ENCODE measurements around the gene MAD2L1BP.

The MAD2L1BP gene

DNA sequence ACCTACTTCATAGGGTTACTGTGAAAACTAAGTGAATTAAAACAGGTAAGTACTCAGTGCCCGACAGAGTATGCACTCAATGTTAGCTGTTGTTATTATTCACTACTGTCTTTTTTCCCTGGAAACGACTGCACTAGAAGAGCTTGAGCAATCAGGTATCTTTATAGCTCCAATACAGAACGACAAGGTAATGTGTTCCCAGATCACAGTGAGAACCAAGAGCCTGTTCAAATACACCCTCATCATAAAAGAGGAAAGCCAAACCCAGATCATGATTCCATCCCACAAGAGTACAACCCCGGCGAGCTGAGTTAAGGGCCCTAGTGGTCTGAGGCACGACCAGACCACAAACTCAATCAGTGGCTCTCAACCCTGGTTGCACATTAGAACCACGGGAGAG, 42.1 kb downstream of the MAD2L1BP start:
- Histone ChIP-seq H3K4me1 (ENCODE audit: control insufficient read depth in 1 of 2, insufficient read depth in 2 of 2, low read length in 2 of 2) (peaks cover 0 to 3% of the 10 kb centered on the region in 2 donors), H3K27ac (ENCODE audit: low read length) (no peak overlapping the region), H3K9me3 (ENCODE audit: control insufficient read depth in 1 of 2, low read length in 2 of 2) (no peaks in the 10 kb centered on the region), H3K36me3 (ENCODE audit: control insufficient read depth in 1 of 2, insufficient read depth in 2 of 2, low read length in 2 of 2) (peaks cover 64 to 73% of the 10 kb centered on the region in 2 donors), H3K4me3 (ENCODE audit: low read depth in 1 of 2, low read length in 2 of 2) (no peak overlapping the region), H3K27me3 (ENCODE audit: low read depth, low read length) (no peaks in the 10 kb centered on the region)

DNA sequence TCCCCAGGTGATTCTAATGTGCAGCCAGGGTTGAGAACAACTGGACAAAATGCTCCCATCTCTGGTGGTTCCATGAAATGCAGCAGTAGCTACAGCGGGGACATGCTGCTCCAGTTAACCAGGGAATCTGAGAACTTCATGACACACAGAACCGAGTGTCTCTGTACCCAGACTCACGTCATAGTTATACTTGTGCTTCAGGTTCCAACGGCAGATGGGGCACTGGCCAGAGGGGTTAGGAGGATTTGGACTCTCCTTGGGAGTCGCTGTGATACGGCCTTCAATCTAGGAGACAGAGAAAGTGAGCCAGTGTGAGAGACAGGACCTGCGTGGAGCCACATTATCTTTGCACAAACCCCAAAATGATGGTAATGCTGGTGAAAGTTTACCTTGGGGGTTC, 42.7 kb downstream of the MAD2L1BP start:
- peaks cover 60 to 72% of the 10 kb centered on the region in 2 donors for H3K36me3 ChIP-seq (ENCODE audit: control insufficient read depth in 1 of 2, insufficient read depth in 2 of 2, low read length in 2 of 2)
- no peak overlapping the region for H3K4me3 ChIP-seq (ENCODE audit: low read depth in 1 of 2, low read length in 2 of 2)
- H3K4me1 ChIP-seq (ENCODE audit: control insufficient read depth in 1 of 2, insufficient read depth in 2 of 2, low read length in 2 of 2) = peaks cover 0 to 3% of the 10 kb centered on the region in 2 donors
- H3K27me3 ChIP-seq (ENCODE audit: low read depth, low read length) = no peaks in the 10 kb centered on the region
- no peak overlapping the region for H3K27ac ChIP-seq (ENCODE audit: low read length)
- H3K9me3 ChIP-seq (ENCODE audit: control insufficient read depth in 1 of 2, low read length in 2 of 2) = no peaks in the 10 kb centered on the region

DNA sequence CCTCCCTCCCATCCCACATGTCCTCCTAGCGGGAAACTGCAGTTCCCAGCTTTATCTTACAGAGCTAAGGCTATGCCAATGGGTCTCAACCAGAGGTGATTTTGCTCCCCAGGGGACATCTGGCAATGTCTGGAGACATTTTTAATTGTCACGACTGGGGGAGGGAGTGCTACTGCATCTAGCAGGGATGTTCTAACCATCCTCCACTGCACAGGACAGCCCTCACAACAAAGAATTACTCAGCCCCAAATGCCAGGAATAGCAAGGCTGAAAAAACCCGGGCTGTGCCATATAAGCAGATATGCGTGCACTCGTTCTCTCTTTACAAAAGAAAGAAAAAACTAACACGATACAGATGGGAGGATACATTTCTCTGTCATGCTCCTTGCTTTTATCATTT, 43.4 kb downstream of the MAD2L1BP start:
- H3K4me1 ChIP-seq (ENCODE audit: control insufficient read depth in 1 of 2, insufficient read depth in 2 of 2, low read length in 2 of 2) = peaks cover 0 to 3% of the 10 kb centered on the region in 2 donors
- no peaks in the 10 kb centered on the region for H3K9me3 ChIP-seq (ENCODE audit: control insufficient read depth in 1 of 2, low read length in 2 of 2)
- H3K36me3 ChIP-seq (ENCODE audit: control insufficient read depth in 1 of 2, insufficient read depth in 2 of 2, low read length in 2 of 2) = peaks cover 53 to 64% of the 10 kb centered on the region in 2 donors
- H3K27me3 ChIP-seq (ENCODE audit: low read depth, low read length) = no peaks in the 10 kb centered on the region
- H3K4me3 ChIP-seq (ENCODE audit: low read depth in 1 of 2, low read length in 2 of 2) = no peak overlapping the region
- no peak overlapping the region for H3K27ac ChIP-seq (ENCODE audit: low read length)

DNA sequence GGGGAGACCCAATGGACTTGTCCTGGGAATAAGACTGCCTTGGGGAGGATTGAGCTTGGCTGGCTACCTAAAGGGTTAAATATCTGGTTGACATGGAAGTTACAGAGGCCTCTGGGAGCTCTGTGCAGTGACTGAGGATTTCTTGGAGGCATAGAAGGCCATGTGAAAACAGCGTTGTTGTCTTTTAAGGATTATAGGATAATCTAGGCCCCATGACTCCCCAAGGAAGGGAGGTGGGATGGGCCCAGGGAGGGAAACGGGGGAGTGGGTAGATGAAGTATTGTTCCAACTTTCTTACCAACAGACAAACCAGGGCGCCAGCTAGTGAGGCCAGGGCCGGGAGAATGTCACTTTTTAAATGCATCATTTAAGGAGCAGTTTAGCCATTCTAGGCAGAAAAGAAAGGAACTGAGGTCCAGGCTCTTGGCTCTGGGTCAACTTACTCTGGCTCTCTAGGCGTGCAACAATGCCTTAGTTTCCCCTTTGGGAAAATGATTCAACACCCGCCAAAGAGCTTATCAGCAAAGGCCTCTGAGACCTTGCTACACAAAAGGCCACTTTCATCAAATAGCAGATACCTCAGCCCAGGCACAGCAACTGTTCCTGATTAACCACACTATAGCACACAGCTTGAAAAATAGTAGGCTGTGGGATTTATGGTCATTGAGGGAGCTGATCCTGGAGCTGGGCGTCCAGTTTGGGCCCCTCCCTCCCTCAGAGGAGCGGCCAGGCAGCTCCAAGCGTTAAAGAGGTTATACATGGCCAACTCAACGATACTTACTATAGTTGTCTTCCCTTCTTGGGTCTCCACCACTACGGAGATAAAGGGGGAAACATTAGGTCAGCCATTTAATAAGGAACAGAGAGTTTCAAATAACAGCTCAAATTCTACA, 44.9 kb downstream of the MAD2L1BP start:
- H3K36me3 ChIP-seq (ENCODE audit: control insufficient read depth in 1 of 2, insufficient read depth in 2 of 2, low read length in 2 of 2) = peaks cover 38 to 50% of the 10 kb centered on the region in 2 donors
- H3K27me3 ChIP-seq (ENCODE audit: low read depth, low read length) = no peaks in the 10 kb centered on the region
- no peak overlapping the region for H3K4me3 ChIP-seq (ENCODE audit: low read depth in 1 of 2, low read length in 2 of 2)
- peaks cover 0 to 3% of the 10 kb centered on the region in 2 donors for H3K4me1 ChIP-seq (ENCODE audit: control insufficient read depth in 1 of 2, insufficient read depth in 2 of 2, low read length in 2 of 2)
- no peaks in the 10 kb centered on the region for H3K9me3 ChIP-seq (ENCODE audit: control insufficient read depth in 1 of 2, low read length in 2 of 2)
- H3K27ac ChIP-seq (ENCODE audit: low read length) = no peak overlapping the region

DNA sequence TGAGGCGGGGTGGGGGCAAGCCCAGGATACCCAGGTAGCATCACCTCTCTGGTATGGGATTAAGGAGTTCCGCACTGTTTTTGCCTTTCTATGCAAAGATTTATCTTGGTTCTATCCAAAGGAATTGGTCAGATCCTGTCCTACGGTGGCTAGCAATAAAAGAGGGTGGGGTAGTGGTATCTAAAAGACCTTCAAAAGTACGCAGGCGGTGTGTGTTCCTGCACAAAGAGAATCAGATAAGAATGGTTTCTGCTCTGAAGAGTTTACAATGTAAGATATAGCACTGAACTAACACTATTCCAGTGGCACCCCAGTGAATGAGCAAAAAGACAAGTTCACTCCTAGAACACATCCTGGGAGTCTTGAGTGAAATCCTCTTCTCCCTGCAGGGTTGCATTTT, 45.7 kb downstream of the MAD2L1BP start:
- H3K27ac ChIP-seq (ENCODE audit: low read length) = no peak overlapping the region
- H3K4me3 ChIP-seq (ENCODE audit: low read depth in 1 of 2, low read length in 2 of 2) = no peak overlapping the region
- H3K4me1 ChIP-seq (ENCODE audit: control insufficient read depth in 1 of 2, insufficient read depth in 2 of 2, low read length in 2 of 2) = peaks cover 1 to 11% of the 10 kb centered on the region in 2 donors
- H3K27me3 ChIP-seq (ENCODE audit: low read depth, low read length) = no peaks in the 10 kb centered on the region
- H3K9me3 ChIP-seq (ENCODE audit: control insufficient read depth in 1 of 2, low read length in 2 of 2) = no peaks in the 10 kb centered on the region
- peaks cover 32 to 44% of the 10 kb centered on the region in 2 donors for H3K36me3 ChIP-seq (ENCODE audit: control insufficient read depth in 1 of 2, insufficient read depth in 2 of 2, low read length in 2 of 2)

DNA sequence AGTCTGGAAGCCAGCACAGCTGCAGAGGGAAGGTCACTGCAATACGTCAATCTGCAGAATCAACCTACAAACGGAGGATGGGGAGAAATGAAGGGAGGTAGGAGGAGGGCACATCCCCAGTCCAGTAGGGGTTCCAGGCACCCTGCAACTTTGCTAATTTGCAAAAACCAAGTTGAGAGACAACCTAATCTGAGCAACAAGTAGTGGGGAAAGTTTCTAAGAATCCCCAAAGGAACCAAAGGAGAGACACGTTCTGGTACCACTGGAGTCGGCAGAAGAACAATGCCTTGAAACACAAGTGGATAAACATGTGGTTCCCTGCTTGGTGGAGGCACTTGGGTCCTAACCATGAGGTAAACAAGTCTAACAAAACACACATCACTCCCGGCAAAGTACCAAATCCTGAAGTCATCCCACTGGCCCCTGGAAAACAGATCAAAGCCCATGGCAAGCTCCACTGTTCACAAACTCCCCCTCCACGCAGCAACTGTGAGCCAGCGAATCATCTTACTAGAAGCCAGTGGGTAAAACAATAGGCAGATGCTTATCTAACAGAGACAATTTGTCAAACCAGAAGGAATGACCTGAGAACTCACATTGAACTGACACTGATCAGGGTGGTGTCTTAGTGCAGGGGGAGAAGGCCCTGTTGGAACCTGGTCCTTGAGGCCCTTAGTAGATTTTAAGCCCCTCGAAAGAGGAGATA, 47.2 kb downstream of the MAD2L1BP start:
- Histone ChIP-seq H3K27ac (ENCODE audit: low read length) (no peak overlapping the region), H3K36me3 (ENCODE audit: control insufficient read depth in 1 of 2, insufficient read depth in 2 of 2, low read length in 2 of 2) (peaks cover 17 to 28% of the 10 kb centered on the region in 2 donors), H3K4me3 (ENCODE audit: low read depth in 1 of 2, low read length in 2 of 2) (no peak overlapping the region), H3K4me1 (ENCODE audit: control insufficient read depth in 1 of 2, insufficient read depth in 2 of 2, low read length in 2 of 2) (peaks cover 9 to 20% of the 10 kb centered on the region in 2 donors), H3K27me3 (ENCODE audit: low read depth, low read length) (no peaks in the 10 kb centered on the region), H3K9me3 (ENCODE audit: control insufficient read depth in 1 of 2, low read length in 2 of 2) (no peaks in the 10 kb centered on the region)

DNA sequence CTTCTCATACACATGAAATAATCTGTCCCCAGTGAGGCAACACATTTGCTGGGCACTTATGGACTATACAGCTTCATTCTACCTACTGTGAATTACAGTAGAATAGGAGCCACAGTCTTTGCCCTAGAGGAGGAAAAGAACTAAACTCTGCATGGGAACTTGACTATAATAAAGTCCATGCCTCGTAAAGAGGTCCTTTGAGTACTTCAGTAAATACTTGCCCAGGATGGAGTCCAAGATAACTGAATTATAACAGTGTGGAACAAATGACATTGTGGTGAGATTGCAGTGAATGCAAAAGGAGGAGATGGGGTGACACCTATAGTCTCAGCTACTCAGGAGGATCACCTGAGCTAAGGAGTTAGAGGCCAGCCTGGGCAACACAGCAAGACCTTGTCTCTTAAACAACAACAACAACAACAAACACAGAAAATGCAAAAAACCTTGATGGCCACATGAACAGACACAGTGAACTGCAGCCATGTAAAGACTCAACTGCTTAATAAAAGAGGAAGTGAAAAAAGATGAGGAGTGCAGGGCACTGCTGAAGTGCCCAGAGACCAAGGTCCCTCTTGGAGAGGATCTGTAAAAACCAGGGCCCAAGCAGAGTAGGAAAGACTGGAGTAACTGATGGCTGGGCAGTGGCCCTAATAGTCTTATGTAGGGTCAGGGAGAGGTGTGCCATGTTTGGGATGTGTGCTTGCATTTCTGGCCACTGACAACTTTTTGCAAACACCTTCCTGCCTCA, 48.2 kb downstream of the MAD2L1BP start:
- Histone ChIP-seq H3K27ac (ENCODE audit: low read length) (no peak overlapping the region), H3K4me1 (ENCODE audit: control insufficient read depth in 1 of 2, insufficient read depth in 2 of 2, low read length in 2 of 2) (peaks cover 9 to 25% of the 10 kb centered on the region in 2 donors), H3K9me3 (ENCODE audit: control insufficient read depth in 1 of 2, low read length in 2 of 2) (no peaks in the 10 kb centered on the region)

DNA sequence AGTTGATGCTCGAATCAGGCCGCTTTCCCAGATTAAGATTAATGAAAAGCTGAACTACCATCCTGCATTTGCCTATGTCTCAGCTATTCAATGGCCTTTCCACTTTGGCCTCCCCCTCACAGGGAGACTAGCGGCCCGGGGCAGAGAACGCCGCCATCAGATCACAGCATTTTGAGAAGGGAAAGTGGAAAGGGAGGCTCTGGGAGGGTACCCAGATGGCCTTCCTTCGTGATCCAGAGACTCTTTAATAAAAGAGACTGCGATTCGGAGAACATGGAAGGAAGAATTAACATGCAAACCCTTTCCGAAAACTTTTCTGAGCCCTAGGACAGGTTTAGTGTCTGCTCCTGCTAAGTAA, 51.4 kb downstream of the MAD2L1BP start:
- no peaks in the 10 kb centered on the region for H3K27me3 ChIP-seq (ENCODE audit: low read depth, low read length)
- peaks cover 9 to 25% of the 10 kb centered on the region in 2 donors for H3K4me1 ChIP-seq (ENCODE audit: control insufficient read depth in 1 of 2, insufficient read depth in 2 of 2, low read length in 2 of 2)
- H3K27ac ChIP-seq (ENCODE audit: low read length) = peak overlapping the region; percentile 89
- H3K4me3 ChIP-seq (ENCODE audit: low read depth in 1 of 2, low read length in 2 of 2) = peak overlapping the region; percentile 98
- H3K9me3 ChIP-seq (ENCODE audit: control insufficient read depth in 1 of 2, low read length in 2 of 2) = no peaks in the 10 kb centered on the region
- no peaks in the 10 kb centered on the region for H3K36me3 ChIP-seq (ENCODE audit: control insufficient read depth in 1 of 2, insufficient read depth in 2 of 2, low read length in 2 of 2)

More for the DNA sequence above, 48.2 kb downstream of the MAD2L1BP start:
- Histone ChIP-seq H3K36me3 (ENCODE audit: control insufficient read depth in 1 of 2, insufficient read depth in 2 of 2, low read length in 2 of 2) (peaks cover 8 to 18% of the 10 kb centered on the region in 2 donors), H3K4me3 (ENCODE audit: low read depth in 1 of 2, low read length in 2 of 2) (no peak overlapping the region), H3K27me3 (ENCODE audit: low read depth, low read length) (no peaks in the 10 kb centered on the region)

DNA sequence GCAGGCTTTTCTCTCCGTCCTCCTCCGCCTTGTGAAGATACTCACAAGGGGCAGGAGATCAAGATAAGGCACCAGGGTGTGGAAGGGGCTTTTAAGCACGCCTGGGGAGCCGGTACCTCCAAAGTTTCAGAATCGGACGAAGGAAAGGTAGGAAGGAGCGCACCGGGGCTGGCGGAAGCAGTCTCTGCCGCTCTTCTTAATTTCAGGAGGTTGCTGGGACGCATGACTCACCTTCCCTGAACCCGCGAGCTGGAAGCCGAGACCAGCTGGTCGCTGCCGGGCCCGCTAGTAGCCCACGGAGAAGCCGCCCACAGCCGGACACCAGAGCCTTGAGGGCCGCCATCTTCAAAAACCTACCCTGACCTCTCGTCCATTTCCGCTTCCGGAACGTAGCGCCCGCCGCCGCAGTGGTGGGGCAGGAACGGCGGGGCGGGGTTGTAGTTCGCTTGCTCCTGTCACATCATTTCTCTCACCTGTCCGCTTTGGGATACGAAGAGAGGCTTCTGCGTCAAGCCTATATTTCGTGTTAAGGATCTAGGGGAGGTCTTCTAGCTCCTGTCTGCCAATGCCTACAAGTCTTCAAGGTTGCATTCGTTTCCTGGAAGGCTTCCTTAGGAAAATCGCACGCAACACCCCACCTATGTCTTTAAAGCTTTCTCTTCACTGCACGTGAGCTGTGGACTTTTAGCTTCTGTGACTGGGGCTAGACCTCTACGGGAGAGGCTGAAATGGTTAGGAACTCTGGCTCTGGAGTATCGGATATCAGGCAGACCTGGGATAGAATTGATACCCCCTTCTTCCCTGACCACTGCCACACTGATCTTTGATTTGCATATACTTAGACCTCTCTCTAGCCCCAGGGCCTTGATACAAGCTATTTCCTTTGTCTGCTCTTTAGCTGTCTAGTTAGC, 52.1 kb downstream of the MAD2L1BP start, which contains the start of gene MRPS18A:
Gene MRPS18A (minus strand): TSS at position 355 of the 911 bp plus-strand sequence. CDS start 12 bp downstream, at position 343.
- no peaks in the 10 kb centered on the region for H3K36me3 ChIP-seq (ENCODE audit: control insufficient read depth in 1 of 2, insufficient read depth in 2 of 2, low read length in 2 of 2)
- H3K27ac ChIP-seq (ENCODE audit: low read length) = peak within 1 kb of the TSS; percentile 89
- H3K4me1 ChIP-seq (ENCODE audit: control insufficient read depth in 1 of 2, insufficient read depth in 2 of 2, low read length in 2 of 2) = peaks cover 9 to 22% of the 10 kb centered on the region in 2 donors
- H3K4me3 ChIP-seq (ENCODE audit: low read depth in 1 of 2, low read length in 2 of 2) = peak within 1 kb of the TSS; percentile 98
- no peaks in the 10 kb centered on the region for H3K9me3 ChIP-seq (ENCODE audit: control insufficient read depth in 1 of 2, low read length in 2 of 2)
- H3K27me3 ChIP-seq (ENCODE audit: low read depth, low read length) = no peaks in the 10 kb centered on the region

DNA sequence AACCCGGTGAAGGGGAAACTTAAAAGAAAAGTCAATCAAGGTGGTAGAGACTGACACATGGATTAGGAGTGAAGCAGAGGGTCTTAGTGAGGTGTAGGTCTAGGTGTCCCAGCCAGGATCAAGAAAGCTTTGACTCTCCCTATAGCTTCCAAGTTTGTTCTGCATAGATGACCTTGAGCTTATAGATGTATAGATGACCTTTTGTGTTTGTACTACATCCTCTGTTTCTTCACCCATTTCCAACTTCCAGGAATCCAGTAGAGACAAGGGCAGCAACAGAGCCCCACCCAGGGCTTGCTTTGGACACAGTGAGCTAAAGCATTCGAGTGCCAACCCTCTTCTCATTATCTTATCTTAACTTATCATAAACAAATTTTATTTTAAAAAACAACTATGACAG, 53.8 kb downstream of the MAD2L1BP start:
- H3K36me3 ChIP-seq (ENCODE audit: control insufficient read depth in 1 of 2, insufficient read depth in 2 of 2, low read length in 2 of 2) = no peaks in the 10 kb centered on the region
- no peak overlapping the region for H3K4me3 ChIP-seq (ENCODE audit: low read depth in 1 of 2, low read length in 2 of 2)
- H3K27me3 ChIP-seq (ENCODE audit: low read depth, low read length) = no peaks in the 10 kb centered on the region
- H3K4me1 ChIP-seq (ENCODE audit: control insufficient read depth in 1 of 2, insufficient read depth in 2 of 2, low read length in 2 of 2) = peaks cover 9 to 22% of the 10 kb centered on the region in 2 donors
- H3K9me3 ChIP-seq (ENCODE audit: control insufficient read depth in 1 of 2, low read length in 2 of 2) = no peaks in the 10 kb centered on the region
- H3K27ac ChIP-seq (ENCODE audit: low read length) = no peak overlapping the region

Data from muscle layer of duodenum (tissue), 2 donors.